Measurements from ENCODE around the gene MIGA2. TPM values are rescaled to one million over a fixed set of nuclear protein-coding genes. Genes with fewer than 3 reads are reported as not detected.

The MIGA2 gene
- total RNA-seq, 1 donor from 2014 or later: 23.8 TPM

GRCh38 chr9:129068110-129068509 is 31.7 kb downstream of the MIGA2 start:
- DNase-seq (ENCODE audit: low read depth): no peak

GRCh38 chr9:129068990-129069861 is 32.8 kb downstream of the MIGA2 start:
- H3K9me3 Mint-ChIP-seq (ENCODE audit: unreplicated experiment): no peaks in the 10 kb centered on the region
- no peak overlapping the region for H3K4me3 ChIP-seq (ENCODE audit: insufficient read depth, low read depth, low read length)
- no peak overlapping the region for H3K27ac Mint-ChIP-seq (ENCODE audit: unreplicated experiment)
- no peak overlapping the region for H3K27ac ChIP-seq (ENCODE audit: low read depth, low read length)
- H3K36me3 Mint-ChIP-seq (ENCODE audit: low read depth, unreplicated experiment): peaks cover 15% of the 10 kb centered on the region
- no peaks in the 10 kb centered on the region for H3K4me1 ChIP-seq (ENCODE audit: insufficient read depth, low read length)
- no peaks in the 10 kb centered on the region for H4K20me1 ChIP-seq (ENCODE audit: insufficient read depth, low read length)
- no peak overlapping the region for H3K4me3 Mint-ChIP-seq (ENCODE audit: unreplicated experiment)
- H3K4me1 Mint-ChIP-seq (ENCODE audit: low read depth, unreplicated experiment): no peaks in the 10 kb centered on the region
- H3K9ac ChIP-seq (ENCODE audit: low read length): no peak overlapping the region
- no peak for DNase-seq (ENCODE audit: low read depth)
- TF ChIP-seq EZH2 (IDR thresholded peaks at IDR 0.05; ENCODE audit: insufficient read depth, low read length) (no peak), CTCF (IDR thresholded peaks at IDR 0.05; ENCODE audit: insufficient read depth, low read depth, low read length) (no peak)
- H3K9me3 ChIP-seq (ENCODE audit: insufficient read depth, low read depth, low read length): no peaks in the 10 kb centered on the region
- no peaks in the 10 kb centered on the region for H3K79me2 ChIP-seq (ENCODE audit: insufficient read depth, low read length)
- no peaks in the 10 kb centered on the region for H3K27me3 Mint-ChIP-seq (ENCODE audit: low read depth, unreplicated experiment)
- FAIRE-seq: no peak
- no peak overlapping the region for H3K4me2 ChIP-seq (ENCODE audit: low read length)
- H2AFZ ChIP-seq (ENCODE audit: low read depth, low read length): no peak overlapping the region
- peaks cover 5% of the 10 kb centered on the region for H3K36me3 ChIP-seq (ENCODE audit: insufficient read depth, low read length)
- no peaks in the 10 kb centered on the region for H3K27me3 ChIP-seq (ENCODE audit: insufficient read depth, low read length)

More at GRCh38 chr9:129068110-129068509, 31.7 kb downstream of the MIGA2 start:
- Histone ChIP-seq H3K27ac (ENCODE audit: low read depth, low read length) (no peak overlapping the region), H3K27me3 (ENCODE audit: insufficient read depth, low read length) (no peaks in the 10 kb centered on the region), H3K36me3 (ENCODE audit: insufficient read depth, low read length) (peaks cover 5% of the 10 kb centered on the region), H4K20me1 (ENCODE audit: insufficient read depth, low read length) (no peaks in the 10 kb centered on the region), H3K4me2 (ENCODE audit: low read length) (no peak overlapping the region), H3K4me3 (ENCODE audit: insufficient read depth, low read depth, low read length) (no peak overlapping the region), H2AFZ (ENCODE audit: low read depth, low read length) (no peak overlapping the region), H3K79me2 (ENCODE audit: insufficient read depth, low read length) (no peaks in the 10 kb centered on the region), H3K4me1 (ENCODE audit: insufficient read depth, low read length) (no peaks in the 10 kb centered on the region), H3K9me3 (ENCODE audit: insufficient read depth, low read depth, low read length) (no peaks in the 10 kb centered on the region), H3K9ac (ENCODE audit: low read length) (no peak overlapping the region)
- Mint-ChIP-seq H3K4me1 (ENCODE audit: low read depth, unreplicated experiment) (no peaks in the 10 kb centered on the region), H3K27ac (ENCODE audit: unreplicated experiment) (no peak overlapping the region), H3K9me3 (ENCODE audit: unreplicated experiment) (no peaks in the 10 kb centered on the region), H3K36me3 (ENCODE audit: low read depth, unreplicated experiment) (peaks cover 15% of the 10 kb centered on the region), H3K27me3 (ENCODE audit: low read depth, unreplicated experiment) (no peaks in the 10 kb centered on the region), H3K4me3 (ENCODE audit: unreplicated experiment) (no peak overlapping the region)
- no peak for FAIRE-seq
- no peak for TF ChIP-seq EZH2 (IDR thresholded peaks at IDR 0.05; ENCODE audit: insufficient read depth, low read length)
- no peak for TF ChIP-seq CTCF (IDR thresholded peaks at IDR 0.05; ENCODE audit: insufficient read depth, low read depth, low read length)

Data from astrocyte (in vitro differentiated cells and primary cell).